IMR-90 (cell line): ENCODE data around the gene MARF1. TPM values are rescaled to one million over a fixed set of nuclear protein-coding genes. Genes with fewer than 3 reads are reported as not detected.

Source experiments
- ATAC-seq: fragments of 200-7000 bp; cut with Tn5 transposase; 2 replicates; pipeline ENCODE4 v1.9.1; 2020; ENCODE audit warnings: low read depth, mild to moderate bottlenecking, moderate library complexity
- BruUV-seq: library from RNA; stranded (reverse); fragments of 400-500 nt; replicated peaks from 2 replicates; lab custom pipeline; 2021; lab: Mats Ljungman, UMichigan
- CTCF ChIA-PET: fragments of 300-600 bp; formaldehyde crosslinking; extraction: SDS; loops from one replicate; lab custom pipeline; 2021; ENCODE audit warnings: antibody characterized with exemption; lab: Yijun Ruan, JAX
- POLR2A ChIA-PET: fragments of 300-600 bp; sonication (Branson Sonifier 250); formaldehyde crosslinking; loops from one replicate; lab custom pipeline; 2022; ENCODE audit warnings: antibody characterized with exemption; ENCODE audit not compliant: unreplicated experiment; lab: Charles Lee
- DNase-seq: peaks from one replicate; pipeline ENCODE4 v3.0.0; 2013
- H2AFZ ChIP-seq: replicated peaks from 2 replicates; pipeline ENCODE3; 2013; ENCODE audit warnings: low read length, mild to moderate bottlenecking; ENCODE audit not compliant: poor library complexity
- H2AK5ac ChIP-seq: 2 replicates; pipeline ENCODE4 v1.6.1; 2013; ENCODE audit warnings: low read depth, low read length, inconsistent platforms
- H2AK9ac ChIP-seq: replicated peaks from 2 replicates; pipeline ENCODE3; 2013; ENCODE audit warnings: mild to moderate bottlenecking, low read depth, low read length, moderate library complexity; ENCODE audit not compliant: poor library complexity
- H2BK120ac ChIP-seq: 2 replicates; pipeline ENCODE4 v1.6.1; 2013; ENCODE audit warnings: low read depth, low read length, inconsistent platforms
- H2BK15ac ChIP-seq: 3 replicates; pipeline ENCODE4 v1.6.1; 2013; ENCODE audit warnings: low read depth, low read length, inconsistent platforms
- H2BK20ac ChIP-seq: 2 replicates; pipeline ENCODE4 v1.6.1; 2013; ENCODE audit warnings: low read depth, mild to moderate bottlenecking, inconsistent platforms, low read length, moderate library complexity
- H2BK5ac ChIP-seq: 2 replicates; pipeline ENCODE4 v1.6.1; 2013; ENCODE audit warnings: mild to moderate bottlenecking, low read depth, low read length, inconsistent platforms; ENCODE audit not compliant: poor library complexity, severe bottlenecking
- H3K14ac ChIP-seq: replicated peaks from 2 replicates; pipeline ENCODE4 v1.6.1; 2013; ENCODE audit warnings: low read depth, low read length, inconsistent platforms
- H3K18ac ChIP-seq: 2 replicates; pipeline ENCODE4 v1.6.1; 2013; ENCODE audit warnings: low read depth, low read length, control low read depth
- H3K23ac ChIP-seq: 2 replicates; pipeline ENCODE4 v1.6.1; 2013; ENCODE audit warnings: low read depth, low read length, inconsistent platforms
- H3K27ac ChIP-seq: 2 replicates; pipeline ENCODE4 v1.5.1; 2013; ENCODE audit warnings: mild to moderate bottlenecking, control low read depth, low read length; ENCODE audit not compliant: insufficient read depth
- H3K27me3 ChIP-seq: 2 replicates; pipeline ENCODE4 v1.6.1; 2013; ENCODE audit warnings: low read length; ENCODE audit not compliant: control insufficient read depth, insufficient read depth
- H3K36me3 ChIP-seq: 2 replicates; pipeline ENCODE4 v1.6.1; 2013; ENCODE audit warnings: low read length, mixed read lengths; ENCODE audit not compliant: control insufficient read depth, insufficient read depth
- H3K4ac ChIP-seq: 2 replicates; pipeline ENCODE4 v1.6.1; 2013; ENCODE audit warnings: low read depth, low read length, inconsistent platforms
- H3K4me1 ChIP-seq: 2 replicates; pipeline ENCODE4 v1.6.1; 2013; ENCODE audit warnings: low read length, mixed read lengths; ENCODE audit not compliant: control insufficient read depth, insufficient read depth
- H3K4me2 ChIP-seq: 2 replicates; pipeline ENCODE4 v1.6.1; 2013; ENCODE audit warnings: low read depth, mild to moderate bottlenecking, control low read depth, low read length, moderate library complexity
- H3K4me3 ChIP-seq: 2 replicates; pipeline ENCODE4 v1.5.1; 2013; ENCODE audit warnings: low read depth, mild to moderate bottlenecking, control low read depth, low read length, moderate library complexity; ENCODE audit not compliant: insufficient read depth
- H3K56ac ChIP-seq: 2 replicates; pipeline ENCODE4 v1.6.1; 2013; ENCODE audit warnings: low read length, inconsistent platforms; ENCODE audit not compliant: insufficient read depth; ENCODE audit errors: extremely low read depth
- H3K79me1 ChIP-seq, 2 experiments: 2 replicates each; pipeline ENCODE4 v1.6.1; 2013; ENCODE audit warnings: low read length in 2 of 2, inconsistent platforms in 1 of 2, low read depth in 1 of 2
- H3K9ac ChIP-seq: 2 replicates; pipeline ENCODE4 v1.6.1; 2013; ENCODE audit warnings: low read depth, low read length, control low read depth
- H3K9me1 ChIP-seq: 2 replicates; pipeline ENCODE4 v1.6.1; 2013; ENCODE audit warnings: low read length, inconsistent platforms; ENCODE audit not compliant: insufficient read depth
- H3K9me3 ChIP-seq: 2 replicates; pipeline ENCODE4 v1.6.1; 2013; ENCODE audit warnings: low read length; ENCODE audit not compliant: control insufficient read depth, insufficient read depth
- H4K20me1 ChIP-seq: 2 replicates; pipeline ENCODE4 v1.6.1; 2013; ENCODE audit warnings: low read length, inconsistent platforms; ENCODE audit not compliant: insufficient read depth
- H4K5ac ChIP-seq: 2 replicates; pipeline ENCODE4 v1.6.1; 2013; ENCODE audit warnings: mild to moderate bottlenecking, low read depth, low read length, control low read depth
- H4K8ac ChIP-seq, 2 experiments: 2 replicates each; pipeline ENCODE4 v1.6.1; 2013; ENCODE audit warnings: low read depth in 2 of 2, low read length in 2 of 2, control low read depth in 1 of 2, inconsistent platforms in 1 of 2
- H4K91ac ChIP-seq: 2 replicates; pipeline ENCODE4 v1.6.1; 2013; ENCODE audit warnings: low read depth, low read length, inconsistent platforms; ENCODE audit not compliant: insufficient read depth
- BHLHE40 ChIP-seq: fragments of 150-350 bp; IDR thresholded peaks from 2 replicates; pipeline ENCODE4 v1.6.1; 2016; ENCODE audit warnings: mild to moderate bottlenecking, low read depth, low read length
- CEBPB ChIP-seq: IDR thresholded peaks from 2 replicates; pipeline ENCODE4 v1.6.1; 2012; ENCODE audit warnings: low read depth, low read length, improper control_type of control experiment
- FOS ChIP-seq: fragments of 150-350 bp; IDR thresholded peaks from 2 replicates; pipeline ENCODE4 v1.6.1; 2016; ENCODE audit warnings: low read depth, low read length
- MAFK ChIP-seq: IDR thresholded peaks from 2 replicates; pipeline ENCODE4 v1.6.1; 2012; ENCODE audit warnings: low read depth, low read length, improper control_type of control experiment
- MAZ ChIP-seq: IDR thresholded peaks from 2 replicates; pipeline ENCODE4 v1.6.1; 2012; ENCODE audit warnings: low read depth, mild to moderate bottlenecking, low read length, improper control_type of control experiment, moderate library complexity, borderline replicate concordance
- MXI1 ChIP-seq: IDR thresholded peaks from 2 replicates; pipeline ENCODE4 v1.6.1; 2012; ENCODE audit warnings: low read depth, mild to moderate bottlenecking, low read length, moderate library complexity, borderline replicate concordance
- NFE2L2 ChIP-seq: fragments of 150-350 bp; IDR thresholded peaks from 2 replicates; pipeline ENCODE4 v1.6.1; 2016; ENCODE audit warnings: low read depth, mild to moderate bottlenecking, low read length
- POLR2A ChIP-seq: IDR thresholded peaks from 2 replicates; pipeline ENCODE4 v1.6.1; 2012; ENCODE audit warnings: mild to moderate bottlenecking, low read depth, low read length
- RAD21 ChIP-seq: IDR thresholded peaks from 2 replicates; pipeline ENCODE4 v1.6.1; 2012; ENCODE audit warnings: low read length, improper control_type of control experiment
- RFX5 ChIP-seq: IDR thresholded peaks from 2 replicates; pipeline ENCODE4 v1.8.0; 2012; ENCODE audit warnings: low read depth, mild to moderate bottlenecking, low read length, moderate library complexity
- SMC3 ChIP-seq: fragments of 150-350 bp; IDR thresholded peaks from 2 replicates; pipeline ENCODE4 v1.6.1; 2016; ENCODE audit warnings: low read depth, mild to moderate bottlenecking, antibody characterized with exemption, low read length, moderate library complexity
- USF2 ChIP-seq: fragments of 150-350 bp; IDR thresholded peaks from 2 replicates; pipeline ENCODE4 v1.6.1; 2017; ENCODE audit warnings: mild to moderate bottlenecking, antibody characterized with exemption, low read length, low read depth
- WGBS, 2 experiments: methylation state at CpG; one replicate each; pipeline versions ENCODE4 v1.1.5 to v1.1.7; 2013; ENCODE audit warnings: missing lambda C conversion rate in 2 of 2; ENCODE audit not compliant: insufficient read length in 1 of 2; ENCODE audit errors: extremely low coverage in 2 of 2; 5-methylcytosine and 5-hydroxymethylcytosine counted together
- dilution Hi-C: fragments of 300-500 bp; cut with HindIII; formaldehyde crosslinking; loops from one replicate; pipeline ENCODE4 v1.14.3; 2018; ENCODE audit warnings: low sequenced_read_pairs; ENCODE audit not compliant: unreplicated experiment
- in situ Hi-C: fragments of 300-500 bp; cut with MboI; formaldehyde crosslinking; loops from 3 replicates; pipeline ENCODE4 v1.14.3; 2019; ENCODE audit warnings: low sequenced_read_pairs, inconsistent platforms, mixed read lengths
- intact Hi-C: fragments of 100-400 bp; cut with micrococcal nuclease; formaldehyde crosslinking; loops from 2 replicates; pipeline ENCODE4 v1.10.0; 2022
- polyA plus RNA-seq, 3 experiments: library from polyadenylated mRNA; depleted of rRNA; stranded (reverse); fragments of >200 nt; gene quantifications; 2 replicates each; pipeline ENCODE4 v1.2.3, GENCODE V29; 2012; ENCODE audit warnings: low replicate concordance in 1 of 3
- total RNA-seq: library from RNA; depleted of rRNA; stranded (reverse); fragments of >200 nt; gene quantifications from 2 replicates; pipeline ENCODE4 v1.2.3, GENCODE V29; 2012
- TF ChIP-seq, protein P1 (sequence below): conservative IDR thresholded peaks from 2 replicates; pipeline ENCODE4 v1.5.1; 2012; ENCODE audit warnings: mild to moderate bottlenecking, low read depth, low read length, improper control_type of control experiment
- TF ChIP-seq, protein P2 (sequence below): fragments of 150-350 bp; IDR thresholded peaks from 2 replicates; pipeline ENCODE4 v1.6.1; 2016; ENCODE audit warnings: low read depth, mild to moderate bottlenecking, low read length, moderate library complexity, borderline replicate concordance

MARF1 gene
- total and polyA plus RNA-seq, 2 of the 4 experiments (the other 2 are of a cell fraction): 9.0 to 12.9 TPM

- no peak overlapping the region for H2AFZ ChIP-seq
- TF ChIP-seq RFX5: no peak
- no peak for TF ChIP-seq NFE2L2
- no peak for TF ChIP-seq MXI1
- no peak for TF ChIP-seq SMC3
- TF ChIP-seq, protein P1, sequence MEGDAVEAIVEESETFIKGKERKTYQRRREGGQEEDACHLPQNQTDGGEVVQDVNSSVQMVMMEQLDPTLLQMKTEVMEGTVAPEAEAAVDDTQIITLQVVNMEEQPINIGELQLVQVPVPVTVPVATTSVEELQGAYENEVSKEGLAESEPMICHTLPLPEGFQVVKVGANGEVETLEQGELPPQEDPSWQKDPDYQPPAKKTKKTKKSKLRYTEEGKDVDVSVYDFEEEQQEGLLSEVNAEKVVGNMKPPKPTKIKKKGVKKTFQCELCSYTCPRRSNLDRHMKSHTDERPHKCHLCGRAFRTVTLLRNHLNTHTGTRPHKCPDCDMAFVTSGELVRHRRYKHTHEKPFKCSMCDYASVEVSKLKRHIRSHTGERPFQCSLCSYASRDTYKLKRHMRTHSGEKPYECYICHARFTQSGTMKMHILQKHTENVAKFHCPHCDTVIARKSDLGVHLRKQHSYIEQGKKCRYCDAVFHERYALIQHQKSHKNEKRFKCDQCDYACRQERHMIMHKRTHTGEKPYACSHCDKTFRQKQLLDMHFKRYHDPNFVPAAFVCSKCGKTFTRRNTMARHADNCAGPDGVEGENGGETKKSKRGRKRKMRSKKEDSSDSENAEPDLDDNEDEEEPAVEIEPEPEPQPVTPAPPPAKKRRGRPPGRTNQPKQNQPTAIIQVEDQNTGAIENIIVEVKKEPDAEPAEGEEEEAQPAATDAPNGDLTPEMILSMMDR: no peak
- TF ChIP-seq POLR2A: no peak
- no peak for TF ChIP-seq BHLHE40
- no peak for TF ChIP-seq RAD21
- TF ChIP-seq, protein P2, sequence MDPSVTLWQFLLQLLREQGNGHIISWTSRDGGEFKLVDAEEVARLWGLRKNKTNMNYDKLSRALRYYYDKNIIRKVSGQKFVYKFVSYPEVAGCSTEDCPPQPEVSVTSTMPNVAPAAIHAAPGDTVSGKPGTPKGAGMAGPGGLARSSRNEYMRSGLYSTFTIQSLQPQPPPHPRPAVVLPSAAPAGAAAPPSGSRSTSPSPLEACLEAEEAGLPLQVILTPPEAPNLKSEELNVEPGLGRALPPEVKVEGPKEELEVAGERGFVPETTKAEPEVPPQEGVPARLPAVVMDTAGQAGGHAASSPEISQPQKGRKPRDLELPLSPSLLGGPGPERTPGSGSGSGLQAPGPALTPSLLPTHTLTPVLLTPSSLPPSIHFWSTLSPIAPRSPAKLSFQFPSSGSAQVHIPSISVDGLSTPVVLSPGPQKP: no peak
- no peak for TF ChIP-seq MAFK
- TF ChIP-seq MAZ: no peak
- peak; percentile 7; the same call in 1 of the 2 replicates for TF ChIP-seq USF2
- no peak for TF ChIP-seq FOS
- TF ChIP-seq CEBPB: peak; percentile 12; the same call in 1 of the 2 replicates
These were observed 35.1 kb downstream of the MARF1 start for GRCh38 chr16:15607700-15608396.

More at GRCh38 chr16:15607700-15608396, 35.1 kb downstream of the MARF1 start:
- H3K36me3 ChIP-seq: peaks cover 57% of the 10 kb centered on the region
- peak overlapping the region; percentile 49 for H4K91ac ChIP-seq
- H2BK20ac ChIP-seq: peak overlapping the region; percentile 58
- H3K18ac ChIP-seq: peak overlapping the region; percentile 88
- peak overlapping the region; percentile 46; the same call in 1 of the 2 replicates for H3K4me2 ChIP-seq
- H3K9me3 ChIP-seq: no peaks in the 10 kb centered on the region
- H4K5ac ChIP-seq: peak overlapping the region; percentile 75
- H2AK9ac ChIP-seq: no peak overlapping the region
- H2BK120ac ChIP-seq: peak overlapping the region; percentile 27
- H3K4me3 ChIP-seq: no peak overlapping the region
- no TSS peak for BruUV-seq
- intact Hi-C loops: no loop called here
- H4K8ac ChIP-seq: peak overlapping the region in 1 of 2 experiments; percentile 72; a peak in 2 of 4 replicates
- H3K56ac ChIP-seq: no peak overlapping the region
- H3K27me3 ChIP-seq: no peaks in the 10 kb centered on the region
- H3K27ac ChIP-seq: peak overlapping the region; percentile 78
- H4K20me1 ChIP-seq: peaks cover 4% of the 10 kb centered on the region; the same call in 1 of the 2 replicates
- in situ Hi-C loops: no loop called here
- peaks cover 19% of the 10 kb centered on the region for H3K9me1 ChIP-seq
- peaks cover 10% of the 10 kb centered on the region for H3K4me1 ChIP-seq
- peak overlapping the region; percentile 30 for H3K14ac ChIP-seq
- ChIA-PET POLR2A (no interaction called here), CTCF (interaction anchor here (0.5 to 1.1 kb wide), 2 partner anchors 35 to 88 kb away, joined by 3 read pairs; partner anchors contain the start of gene MARF1)
- H2AK5ac ChIP-seq: peak overlapping the region; percentile 95
- peak overlapping the region; percentile 59 for H3K23ac ChIP-seq
- peak overlapping the region; percentile 41 for H2BK5ac ChIP-seq
- peak overlapping the region; percentile 24; the same call in 1 of the 3 replicates for H2BK15ac ChIP-seq
- dilution Hi-C loops: no loop called here
- no peak overlapping the region for H3K9ac ChIP-seq
- H3K4ac ChIP-seq: peak overlapping the region; percentile 80
- no CpG with 5 or more reads among the region's 13 CpGs for WGBS, 2 experiments
- peak; percentile 82 for DNase-seq
- H3K79me1 ChIP-seq: peaks cover 0 to 27% of the 10 kb centered on the region in 2 experiments; a peak in 2 of 4 replicates
- peak; percentile 69 for ATAC-seq
